GM18499 (cell line): ENCODE data around the gene C12orf57.

Experiments
- ATAC-seq: cut with Tn5 transposase; IDR thresholded peaks from one replicate; pipeline ENCODE4 v1.9.1; 2021; ENCODE audit warnings: moderate number of reproducible peaks; ENCODE audit not compliant: insufficient read depth, unreplicated experiment

The C12orf57 gene

GRCh38 chr12:6936636-6937480 lies 7.0 kb upstream of the C12orf57 start:
- no peak for ATAC-seq

DNA sequence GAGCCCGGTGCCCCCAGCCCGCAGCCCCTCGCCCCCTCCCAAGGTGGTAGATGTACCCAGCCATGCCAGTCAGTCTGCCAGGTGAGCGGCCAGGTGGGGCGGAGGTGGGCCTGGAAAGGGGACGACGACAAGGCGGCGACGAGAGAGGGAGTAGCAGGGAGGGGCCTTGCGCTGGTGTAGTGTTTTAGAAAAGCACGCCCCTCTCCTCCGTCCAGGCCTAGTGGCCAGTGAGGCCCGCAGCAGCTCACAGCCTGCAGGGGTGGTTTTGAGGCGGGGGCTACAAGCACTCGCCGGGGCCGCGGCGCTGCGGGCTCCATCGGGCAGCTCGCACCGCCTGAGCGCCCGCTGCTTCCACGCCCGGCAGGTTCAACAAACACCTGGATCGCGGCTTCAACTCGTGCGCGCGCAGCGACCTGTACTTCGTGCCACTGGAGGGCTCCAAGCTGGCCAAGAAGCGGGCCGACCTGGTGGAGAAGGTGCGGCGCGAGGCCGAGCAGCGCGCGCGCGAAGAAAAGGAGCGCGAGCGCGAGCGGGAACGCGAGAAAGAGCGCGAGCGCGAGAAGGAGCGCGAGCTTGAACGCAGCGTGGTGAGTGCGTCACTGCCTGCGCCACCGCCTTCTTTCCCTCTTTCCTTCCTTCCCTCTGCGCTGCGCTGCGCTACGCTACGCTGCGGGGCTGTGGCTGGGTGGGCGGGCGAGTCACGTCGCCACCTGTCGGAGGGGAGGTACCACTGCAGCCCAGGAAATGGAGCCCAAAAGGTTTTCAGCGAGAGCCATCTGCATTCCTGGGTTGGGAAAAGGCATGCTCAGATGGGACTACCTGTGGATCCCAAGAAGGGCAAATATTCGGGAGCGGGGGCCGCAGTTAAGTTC lies 6.1 kb upstream of the C12orf57 start:
- peak; percentile 66 for ATAC-seq

GRCh38 chr12:6938353-6939190 lies 5.2 kb upstream of the C12orf57 start:
- ATAC-seq: no peak

GRCh38 chr12:6939191-6939540 lies 4.7 kb upstream of the C12orf57 start:
- no peak for ATAC-seq

- ATAC-seq: no peak
Measured at GRCh38 chr12:6941267-6941666, 2.6 kb upstream of the C12orf57 start.

- ATAC-seq: no peak
Measured at GRCh38 chr12:6941782-6942181, 2.0 kb upstream of the C12orf57 start.

- ATAC-seq: no peak
Measured at GRCh38 chr12:6942331-6942665, 1.5 kb upstream of the C12orf57 start.

- ATAC-seq: no peak
Measured at GRCh38 chr12:6943389-6943721, 467 bp upstream of the C12orf57 start.

GRCh38 chr12:6944381-6945186 lies 762 bp downstream of the C12orf57 start:
- no peak for ATAC-seq

GRCh38 chr12:6945613-6946012 lies 1.8 kb downstream of the C12orf57 start:
- no peak for ATAC-seq

DNA sequence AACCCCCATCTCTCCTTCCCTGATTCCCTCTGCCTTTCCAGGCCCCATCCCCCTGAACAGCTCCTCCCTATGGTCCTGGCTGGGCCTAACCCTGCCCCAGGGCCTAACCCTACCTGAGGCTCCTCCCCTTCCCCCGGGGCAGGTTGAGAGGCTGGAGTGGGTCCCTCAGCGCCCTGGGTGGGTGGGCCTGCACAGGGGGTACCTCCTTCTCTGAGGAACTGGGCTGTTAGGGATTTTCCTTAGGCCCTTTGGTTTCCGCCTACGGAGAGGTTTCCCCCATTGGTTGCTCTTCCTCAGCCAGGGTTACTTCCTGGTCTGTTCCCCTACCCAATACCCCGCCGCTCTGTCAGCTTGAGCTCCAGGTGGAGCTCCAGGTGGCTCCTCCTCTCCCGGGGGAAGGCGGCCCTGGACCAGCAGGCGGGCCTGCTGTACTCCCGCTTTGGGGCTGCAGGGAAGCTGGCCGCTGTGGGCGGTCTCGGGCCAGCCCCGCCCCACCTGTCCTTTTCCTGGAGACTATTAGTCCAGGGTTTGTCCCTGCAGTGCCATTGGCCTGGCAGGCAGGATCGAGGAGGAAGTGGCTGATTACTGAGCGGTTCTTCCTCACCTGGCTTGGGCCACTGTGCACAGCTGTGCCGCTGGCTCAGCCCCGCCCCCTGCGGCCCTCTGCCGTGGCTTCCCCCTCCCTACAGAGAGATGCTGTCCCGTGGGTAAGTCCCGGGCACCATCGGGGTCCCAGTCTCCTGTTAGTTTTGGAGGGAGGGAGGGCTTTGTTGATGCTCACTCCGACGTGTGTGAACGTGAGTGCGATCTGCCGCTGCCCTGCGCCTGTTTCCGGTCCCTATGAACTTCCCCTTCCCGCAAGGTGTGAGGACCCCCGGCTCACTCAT lies 2.5 kb downstream of the C12orf57 start:
- ATAC-seq: no peak

DNA sequence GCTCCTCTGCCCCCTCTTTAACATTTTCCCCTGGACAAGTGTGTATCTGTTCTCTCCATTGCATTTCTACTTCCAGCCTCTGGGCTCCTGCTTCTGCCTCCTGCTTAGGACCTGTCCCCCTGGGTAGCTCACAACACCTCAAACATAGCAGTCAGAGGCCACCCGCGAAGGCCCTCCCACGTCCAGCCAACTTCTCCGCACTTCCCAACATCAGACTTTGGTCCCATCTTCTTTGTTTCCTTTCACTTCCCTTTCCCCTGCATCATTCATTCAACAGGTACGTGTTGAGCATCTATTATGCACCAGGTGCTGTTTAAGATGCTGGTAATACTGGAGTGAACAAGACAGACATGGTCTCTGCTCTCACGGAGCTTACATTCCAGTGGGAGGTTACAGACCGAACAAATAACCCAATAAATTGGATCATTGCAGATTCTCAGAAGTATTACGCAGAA lies 3.1 kb downstream of the C12orf57 start:
- no peak for ATAC-seq

DNA sequence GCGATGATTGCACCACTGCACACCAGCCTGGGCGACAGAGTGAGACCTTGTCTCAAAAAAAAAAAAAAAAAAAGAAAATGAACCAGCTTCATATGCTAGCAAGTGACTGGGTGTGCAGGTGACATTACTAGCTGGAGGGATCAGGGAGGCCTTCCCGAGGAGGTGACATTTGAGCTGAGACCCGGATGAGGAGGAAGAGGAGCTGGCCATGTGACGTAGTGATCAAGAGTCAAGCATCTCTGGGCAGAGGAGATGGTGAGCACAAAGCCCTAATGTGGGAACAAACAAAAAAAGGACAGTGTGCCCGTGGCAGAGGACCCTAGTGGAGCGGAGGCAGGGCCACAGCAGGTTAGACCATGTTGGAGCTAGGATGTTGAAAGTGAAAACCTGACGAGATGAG lies 3.8 kb downstream of the C12orf57 start:
- ATAC-seq: no peak

DNA sequence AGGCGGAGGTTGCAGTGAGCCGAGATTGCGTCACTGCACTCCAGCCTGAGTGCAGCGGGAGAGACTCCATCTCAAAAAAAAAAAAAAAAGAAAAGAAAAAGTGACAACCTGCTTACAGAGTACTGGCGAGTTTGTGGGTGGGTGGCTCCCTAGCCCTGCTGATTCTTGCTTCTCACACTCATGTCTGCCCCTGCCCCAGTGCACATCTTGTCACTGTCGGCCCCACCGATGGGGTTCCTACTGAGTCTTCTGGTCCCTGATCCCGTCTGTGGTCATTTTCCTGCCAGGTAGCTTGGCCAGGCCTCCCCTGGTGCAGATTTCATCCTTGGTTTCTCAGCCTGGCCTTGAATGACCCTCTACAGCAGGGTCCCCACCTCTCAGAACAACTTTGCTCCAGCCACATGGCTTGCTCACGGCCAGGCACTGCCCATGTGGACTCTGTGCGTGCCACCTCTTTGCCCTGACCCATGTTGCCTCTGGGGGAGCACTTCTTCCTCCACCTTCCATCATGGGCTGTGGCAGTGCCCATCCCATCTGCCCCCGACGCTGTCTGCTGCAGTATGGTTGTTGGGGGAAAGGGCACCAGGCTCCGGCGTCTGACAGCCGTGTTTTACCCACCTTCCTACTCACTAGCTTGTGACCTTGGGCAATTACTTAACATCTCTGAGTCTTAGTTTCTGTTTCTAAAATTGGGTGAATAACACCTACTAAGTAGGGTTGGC lies 5.2 kb downstream of the C12orf57 start:
- ATAC-seq: no peak

DNA sequence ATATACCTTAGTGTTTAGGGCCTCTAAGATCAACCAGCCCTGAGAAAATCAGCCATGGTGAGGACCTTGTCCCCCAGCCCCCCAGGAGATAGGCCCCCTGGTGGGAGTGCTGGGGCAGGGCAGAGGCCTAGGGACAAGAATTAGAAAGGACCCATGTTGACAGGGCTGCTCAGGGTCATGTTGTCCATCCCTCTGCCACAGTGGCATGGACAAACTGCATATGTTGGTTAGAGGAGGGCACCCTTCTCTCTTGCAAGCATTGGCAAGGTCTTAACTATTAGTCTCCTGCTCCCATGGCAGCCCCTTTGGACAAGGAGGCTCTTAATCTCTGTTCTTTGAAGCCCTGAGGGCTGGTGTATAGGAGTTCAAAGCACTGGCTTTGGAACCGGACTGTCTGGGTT lies 6.6 kb downstream of the C12orf57 start:
- ATAC-seq: no peak

GRCh38 chr12:6950811-6951540 lies 7.2 kb downstream of the C12orf57 start, which contains the start of gene PTPN6:
PTPN6 (plus strand) TSS chr12:6951356; CDS start chr12:6951513, 157 bp downstream.
- ATAC-seq: no peak

GRCh38 chr12:6951551-6952120 lies 7.8 kb downstream of the C12orf57 start:
- no peak for ATAC-seq
